Brain microvascular endothelial cell (primary cell): ENCODE results near the gene PROSER2.

Experiments used
- DNase-seq: peaks from one replicate; pipeline ENCODE4 v3.0.0-alpha.2; 2020
- H3K27ac ChIP-seq: fragments of 250-450 bp; sonication (Bioruptor Pico); 2 replicates; pipeline ENCODE4 v1.5.1; 2020; ENCODE audit warnings: mild to moderate bottlenecking, moderate library complexity
- H3K27me3 ChIP-seq: fragments of 250-450 bp; sonication (Bioruptor Pico); replicated peaks from 2 replicates; pipeline ENCODE4 v1.5.1; 2020; ENCODE audit warnings: mild to moderate bottlenecking
- H3K36me3 ChIP-seq: fragments of 250-450 bp; sonication (Bioruptor Pico); replicated peaks from 2 replicates; pipeline ENCODE4 v1.5.1; 2020; ENCODE audit warnings: mild to moderate bottlenecking
- H3K4me3 ChIP-seq: 2 replicates; pipeline ENCODE4 v1.5.1; 2011; ENCODE audit warnings: low read depth, mild to moderate bottlenecking, control low read depth, low read length, moderate library complexity
- CTCF ChIP-seq: IDR thresholded peaks from 2 replicates; pipeline ENCODE4 v1.5.1; 2011; ENCODE audit warnings: low read depth, mild to moderate bottlenecking, moderate library complexity, low read length, control low read depth, inconsistent platforms; ENCODE audit errors: missing control alignments
- in situ Hi-C: cut with HindIII; loops from 2 replicates; pipeline ENCODE4 v1.10.0; 2017; ENCODE audit warnings: low sequenced_read_pairs, low pct_ligation_motif_present

PROSER2 gene

GRCh38 chr10:11806706-11807105, 16.4 kb upstream of the PROSER2 start:
- Histone ChIP-seq H3K27me3 (no peaks in the 10 kb centered on the region), H3K27ac (no peak overlapping the region), H3K36me3 (no peaks in the 10 kb centered on the region), H3K4me3 (no peak overlapping the region)
- in situ Hi-C loops = no loop called here
- DNase-seq = no peak
- no peak for TF ChIP-seq CTCF

GRCh38 chr10:11808808-11809207, 14.3 kb upstream of the PROSER2 start:
- in situ Hi-C loops = no loop called here
- no peak for DNase-seq
- Histone ChIP-seq H3K27me3 (no peaks in the 10 kb centered on the region), H3K36me3 (no peaks in the 10 kb centered on the region), H3K27ac (no peak overlapping the region), H3K4me3 (no peak overlapping the region)
- TF ChIP-seq CTCF = no peak

GRCh38 chr10:11810313-11810766, 12.8 kb upstream of the PROSER2 start:
- DNase-seq = peak; percentile 40
- no peaks in the 10 kb centered on the region for H3K36me3 ChIP-seq
- H3K27me3 ChIP-seq = no peaks in the 10 kb centered on the region
- H3K27ac ChIP-seq = no peak overlapping the region
- H3K4me3 ChIP-seq = no peak overlapping the region
- in situ Hi-C loops = no loop called here
- no peak for TF ChIP-seq CTCF

- DNase-seq = no peak
- in situ Hi-C loops = no loop called here
- no peak for TF ChIP-seq CTCF
- H3K36me3 ChIP-seq = no peaks in the 10 kb centered on the region
- no peaks in the 10 kb centered on the region for H3K27me3 ChIP-seq
- H3K4me3 ChIP-seq = no peak overlapping the region
- H3K27ac ChIP-seq = no peak overlapping the region
Measured at GRCh38 chr10:11810973-11811372, 12.2 kb upstream of the PROSER2 start.

- DNase-seq = no peak
- in situ Hi-C loops = no loop called here
- Histone ChIP-seq H3K36me3 (no peaks in the 10 kb centered on the region), H3K27me3 (no peaks in the 10 kb centered on the region), H3K27ac (no peak overlapping the region), H3K4me3 (no peak overlapping the region)
- TF ChIP-seq CTCF = no peak
Measured at GRCh38 chr10:11813177-11813576, 10.0 kb upstream of the PROSER2 start.

GRCh38 chr10:11813855-11814567, 9.1 kb upstream of the PROSER2 start:
- no peak for TF ChIP-seq CTCF
- DNase-seq = no peak
- Histone ChIP-seq H3K27ac (no peak overlapping the region), H3K27me3 (no peaks in the 10 kb centered on the region), H3K36me3 (no peaks in the 10 kb centered on the region), H3K4me3 (no peak overlapping the region)
- in situ Hi-C loops = no loop called here
